ENCODE results near the gene NPIPB2.
A peak's percentile ranks its signal among the peaks of the same experiment; 100 is the strongest.
"Not testable (repeated sequence)": the region's sequence is repeated elsewhere in the genome, so short reads cannot be mapped to it uniquely, and the experiment has no call there.

The NPIPB2 gene

DNA sequence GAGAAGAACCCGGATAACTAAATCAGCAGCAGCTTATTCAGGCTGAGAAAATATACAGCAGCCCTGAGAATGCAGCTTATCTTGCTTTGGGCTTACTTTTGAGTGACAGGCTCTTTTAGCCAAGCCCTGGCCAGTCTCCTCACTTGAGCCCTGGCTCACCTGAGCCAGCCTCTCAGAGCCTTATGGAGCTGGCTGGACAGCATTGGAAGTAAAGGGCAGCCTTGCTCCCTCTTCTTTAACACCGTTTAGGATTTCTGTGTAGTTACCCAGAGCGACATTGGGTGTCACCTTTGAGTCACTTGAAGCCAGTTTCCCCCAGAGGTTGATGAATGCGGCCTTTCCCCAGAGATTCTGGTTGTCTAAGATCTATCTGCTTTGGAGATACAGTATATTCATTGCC lies 7.7 kb upstream of the NPIPB2 start:
- Histone ChIP-seq H3K9ac (ENCODE audit: low read length) (no peak overlapping the region), H3K27me3 (ENCODE audit: low read depth, low read length) (peaks cover 15% of the 10 kb centered on the region; the same call in 1 of the 2 replicates), H3K79me2 (ENCODE audit: low read length) (no peaks in the 10 kb centered on the region), H3K27ac (ENCODE audit: low read length) (no peak overlapping the region), H3K9me3 (ENCODE audit: insufficient read depth, low read length) (no peaks in the 10 kb centered on the region), H3K4me1 (ENCODE audit: low read length) (peaks cover 18% of the 10 kb centered on the region), H2AFZ (ENCODE audit: low read depth, low read length) (no peak overlapping the region), H3K4me3 (ENCODE audit: low read length) (no peak overlapping the region), H4K20me1 (ENCODE audit: insufficient read depth, low read length) (no peaks in the 10 kb centered on the region), H3K4me2 (ENCODE audit: low read length) (no peak overlapping the region), H3K36me3 (replicated peaks; ENCODE audit: low read depth, low read length) (no peaks in the 10 kb centered on the region)
- TF ChIP-seq EZH2phosphoT487 (IDR thresholded peaks at IDR 0.05; ENCODE audit: low read depth) = no peak
- TF ChIP-seq, protein P1, sequence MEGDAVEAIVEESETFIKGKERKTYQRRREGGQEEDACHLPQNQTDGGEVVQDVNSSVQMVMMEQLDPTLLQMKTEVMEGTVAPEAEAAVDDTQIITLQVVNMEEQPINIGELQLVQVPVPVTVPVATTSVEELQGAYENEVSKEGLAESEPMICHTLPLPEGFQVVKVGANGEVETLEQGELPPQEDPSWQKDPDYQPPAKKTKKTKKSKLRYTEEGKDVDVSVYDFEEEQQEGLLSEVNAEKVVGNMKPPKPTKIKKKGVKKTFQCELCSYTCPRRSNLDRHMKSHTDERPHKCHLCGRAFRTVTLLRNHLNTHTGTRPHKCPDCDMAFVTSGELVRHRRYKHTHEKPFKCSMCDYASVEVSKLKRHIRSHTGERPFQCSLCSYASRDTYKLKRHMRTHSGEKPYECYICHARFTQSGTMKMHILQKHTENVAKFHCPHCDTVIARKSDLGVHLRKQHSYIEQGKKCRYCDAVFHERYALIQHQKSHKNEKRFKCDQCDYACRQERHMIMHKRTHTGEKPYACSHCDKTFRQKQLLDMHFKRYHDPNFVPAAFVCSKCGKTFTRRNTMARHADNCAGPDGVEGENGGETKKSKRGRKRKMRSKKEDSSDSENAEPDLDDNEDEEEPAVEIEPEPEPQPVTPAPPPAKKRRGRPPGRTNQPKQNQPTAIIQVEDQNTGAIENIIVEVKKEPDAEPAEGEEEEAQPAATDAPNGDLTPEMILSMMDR (IDR thresholded peaks at IDR 0.05; ENCODE audit: low read depth, low read length) = peak; percentile 80

DNA sequence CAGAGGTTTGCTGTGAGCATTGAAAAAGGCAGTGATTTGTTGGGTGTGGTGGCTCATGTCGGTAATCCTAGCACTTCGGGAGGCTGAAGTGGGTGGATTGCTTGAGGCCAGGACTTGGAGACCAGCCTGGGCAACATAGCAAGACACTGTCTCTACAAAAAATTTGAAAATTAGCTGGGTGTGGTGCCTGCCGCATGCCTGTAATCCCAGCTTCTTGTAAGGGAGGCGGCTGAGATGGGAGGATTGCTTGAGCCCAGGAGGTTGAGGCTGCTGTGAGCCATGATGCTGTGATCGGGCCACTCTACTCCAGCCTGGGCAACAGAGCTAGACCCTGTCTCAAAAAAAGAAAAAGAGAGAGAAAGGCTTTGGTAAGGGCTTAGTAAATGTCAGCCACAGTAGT lies 7.0 kb upstream of the NPIPB2 start:
- Histone ChIP-seq H3K4me2 (ENCODE audit: low read length) (no peak overlapping the region), H3K9ac (ENCODE audit: low read length) (no peak overlapping the region), H3K9me3 (ENCODE audit: insufficient read depth, low read length) (no peaks in the 10 kb centered on the region), H2AFZ (ENCODE audit: low read depth, low read length) (no peak overlapping the region), H3K4me1 (ENCODE audit: low read length) (peaks cover 18% of the 10 kb centered on the region), H3K4me3 (ENCODE audit: low read length) (no peak overlapping the region), H3K27me3 (ENCODE audit: low read depth, low read length) (peaks cover 15% of the 10 kb centered on the region; the same call in 1 of the 2 replicates), H3K36me3 (replicated peaks; ENCODE audit: low read depth, low read length) (no peaks in the 10 kb centered on the region), H4K20me1 (ENCODE audit: insufficient read depth, low read length) (no peaks in the 10 kb centered on the region), H3K79me2 (ENCODE audit: low read length) (no peaks in the 10 kb centered on the region), H3K27ac (ENCODE audit: low read length) (no peak overlapping the region)
- TF ChIP-seq, protein P1 (IDR thresholded peaks at IDR 0.05; ENCODE audit: low read depth, low read length) = no peak
- TF ChIP-seq EZH2phosphoT487 (IDR thresholded peaks at IDR 0.05; ENCODE audit: low read depth) = no peak

DNA sequence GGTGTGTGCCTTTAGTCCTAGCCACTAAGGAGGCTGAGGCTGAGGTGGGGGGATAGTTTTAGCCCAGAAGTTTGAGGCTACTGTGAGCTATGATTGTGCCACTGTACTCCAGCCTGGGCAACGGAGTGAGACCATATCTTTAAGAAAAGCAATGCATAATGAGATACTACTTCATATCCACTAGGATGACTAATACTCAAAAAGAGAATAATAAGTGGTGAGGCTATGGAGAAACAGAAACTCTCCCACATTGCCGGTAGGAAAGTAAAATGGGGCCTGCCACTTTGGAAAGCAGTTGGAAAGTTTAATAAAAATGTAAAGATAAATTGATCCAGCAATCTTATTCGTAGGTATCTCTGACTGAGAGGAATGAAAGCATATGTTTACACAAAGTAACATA lies 4.6 kb upstream of the NPIPB2 start:
- peaks cover 15% of the 10 kb centered on the region; the same call in 1 of the 2 replicates for H3K27me3 ChIP-seq (ENCODE audit: low read depth, low read length)
- no peak overlapping the region for H3K9ac ChIP-seq (ENCODE audit: low read length)
- no peaks in the 10 kb centered on the region for H3K9me3 ChIP-seq (ENCODE audit: insufficient read depth, low read length)
- H3K79me2 ChIP-seq (ENCODE audit: low read length) = no peaks in the 10 kb centered on the region
- H3K4me1 ChIP-seq (ENCODE audit: low read length) = peaks cover 18% of the 10 kb centered on the region
- H2AFZ ChIP-seq (ENCODE audit: low read depth, low read length) = no peak overlapping the region
- no peak overlapping the region for H3K4me2 ChIP-seq (ENCODE audit: low read length)
- no peak overlapping the region for H3K27ac ChIP-seq (ENCODE audit: low read length)
- no peak overlapping the region for H3K4me3 ChIP-seq (ENCODE audit: low read length)
- TF ChIP-seq, protein P1 (IDR thresholded peaks at IDR 0.05; ENCODE audit: low read depth, low read length) = no peak
- no peak for TF ChIP-seq EZH2phosphoT487 (IDR thresholded peaks at IDR 0.05; ENCODE audit: low read depth)
- no peaks in the 10 kb centered on the region for H4K20me1 ChIP-seq (ENCODE audit: insufficient read depth, low read length)
- no peaks in the 10 kb centered on the region for H3K36me3 ChIP-seq (replicated peaks; ENCODE audit: low read depth, low read length)

DNA sequence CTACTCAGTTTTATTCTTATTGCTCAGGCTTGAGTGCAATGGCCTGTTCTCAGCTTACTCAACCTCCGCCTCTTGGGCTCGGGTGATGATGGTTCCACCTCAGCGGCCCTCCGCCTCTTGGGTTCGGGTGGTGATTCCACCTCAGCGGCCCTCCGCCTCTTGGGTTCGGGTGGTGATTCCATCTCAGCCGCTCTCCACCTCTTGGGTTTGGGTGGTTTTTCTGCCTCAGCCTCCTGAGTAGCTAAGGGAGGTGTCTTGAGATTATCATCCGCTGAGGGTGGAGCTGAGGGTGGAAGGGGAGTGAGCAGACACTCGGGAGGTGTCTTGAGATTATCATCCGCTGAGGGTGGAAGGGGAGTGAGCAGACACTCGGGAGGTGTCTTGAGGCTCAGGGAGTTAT lies 14.5 kb downstream of the NPIPB2 start:
- not testable (repeated sequence) for H3K4me3 ChIP-seq (ENCODE audit: low read length); H3K4me1 ChIP-seq (ENCODE audit: low read length); H3K9me3 ChIP-seq (ENCODE audit: insufficient read depth, low read length); H3K79me2 ChIP-seq (ENCODE audit: low read length); H3K27ac ChIP-seq (ENCODE audit: low read length); H3K9ac ChIP-seq (ENCODE audit: low read length); H4K20me1 ChIP-seq (ENCODE audit: insufficient read depth, low read length); H3K36me3 ChIP-seq (replicated peaks; ENCODE audit: low read depth, low read length); H2AFZ ChIP-seq (ENCODE audit: low read depth, low read length); H3K4me2 ChIP-seq (ENCODE audit: low read length); H3K27me3 ChIP-seq (ENCODE audit: low read depth, low read length)

DNA sequence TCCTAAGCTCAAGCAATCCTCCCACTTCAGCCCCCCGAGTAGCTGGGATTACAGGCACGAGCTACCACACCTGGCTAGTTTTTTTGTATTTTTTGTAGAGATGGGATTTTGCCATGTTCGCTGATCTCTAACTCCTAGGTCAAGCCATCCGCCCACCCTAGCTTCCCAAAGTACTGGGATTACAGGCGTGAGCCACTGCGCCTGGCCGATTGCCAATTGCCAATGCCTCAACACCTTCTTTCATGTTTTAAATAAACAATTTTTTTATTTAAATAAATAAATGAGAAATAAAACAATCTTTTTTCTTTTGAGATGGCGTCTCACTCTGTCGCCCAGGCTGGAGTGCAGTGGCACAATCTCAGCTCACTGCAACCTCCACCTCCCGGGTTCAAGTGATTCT lies 17.8 kb downstream of the NPIPB2 start:
- not testable (repeated sequence) for H3K4me1 ChIP-seq (ENCODE audit: low read length); H3K4me3 ChIP-seq (ENCODE audit: low read length); H4K20me1 ChIP-seq (ENCODE audit: insufficient read depth, low read length); H3K9ac ChIP-seq (ENCODE audit: low read length); H3K9me3 ChIP-seq (ENCODE audit: insufficient read depth, low read length); H3K27ac ChIP-seq (ENCODE audit: low read length); H3K79me2 ChIP-seq (ENCODE audit: low read length); H3K27me3 ChIP-seq (ENCODE audit: low read depth, low read length); H3K36me3 ChIP-seq (replicated peaks; ENCODE audit: low read depth, low read length); H2AFZ ChIP-seq (ENCODE audit: low read depth, low read length); H3K4me2 ChIP-seq (ENCODE audit: low read length)

Data from OCI-LY3 (cell line).